Measurements from ENCODE around the gene GRK2.
A peak's percentile ranks its signal among the peaks of the same experiment; 100 is the strongest.

Gene GRK2

DNA sequence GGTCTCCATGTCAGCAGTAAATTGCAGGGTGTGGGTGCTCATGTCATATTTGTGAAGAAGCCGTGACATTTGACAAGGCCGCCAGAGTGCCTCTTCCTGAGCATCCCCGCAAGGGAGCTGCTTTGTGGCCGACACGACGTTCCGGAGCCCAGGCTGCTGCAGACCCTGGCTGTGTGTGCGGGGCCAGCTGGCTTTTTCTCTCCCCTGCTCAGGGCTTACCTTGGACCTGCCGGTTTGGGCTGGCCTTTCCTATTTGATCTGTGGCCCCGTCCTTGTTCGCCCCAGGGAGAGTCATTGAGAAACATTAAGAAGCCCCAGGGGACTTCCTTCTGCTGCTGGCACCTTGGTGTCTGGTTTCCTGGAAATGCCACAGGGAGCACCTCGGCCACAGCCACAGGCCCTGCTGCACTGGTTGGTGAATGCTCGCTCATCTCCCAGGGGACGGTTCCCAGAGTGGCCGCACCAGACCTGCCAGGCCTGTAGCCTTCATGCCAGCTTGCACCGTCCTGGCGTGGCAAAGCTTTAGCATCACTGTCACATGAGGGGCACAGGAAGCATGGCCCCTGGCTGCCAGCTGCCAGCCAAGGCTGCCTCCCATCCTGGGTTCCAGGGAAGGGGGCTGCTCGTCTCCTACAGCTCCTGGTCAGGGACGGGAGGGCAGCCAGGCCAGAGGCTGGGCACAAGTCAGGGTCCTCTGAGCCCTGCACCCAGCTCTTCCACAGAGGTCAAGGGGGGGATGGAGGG lies 5.4 kb downstream of the GRK2 start:
- DNase-seq, result peak; percentile 89

DNA sequence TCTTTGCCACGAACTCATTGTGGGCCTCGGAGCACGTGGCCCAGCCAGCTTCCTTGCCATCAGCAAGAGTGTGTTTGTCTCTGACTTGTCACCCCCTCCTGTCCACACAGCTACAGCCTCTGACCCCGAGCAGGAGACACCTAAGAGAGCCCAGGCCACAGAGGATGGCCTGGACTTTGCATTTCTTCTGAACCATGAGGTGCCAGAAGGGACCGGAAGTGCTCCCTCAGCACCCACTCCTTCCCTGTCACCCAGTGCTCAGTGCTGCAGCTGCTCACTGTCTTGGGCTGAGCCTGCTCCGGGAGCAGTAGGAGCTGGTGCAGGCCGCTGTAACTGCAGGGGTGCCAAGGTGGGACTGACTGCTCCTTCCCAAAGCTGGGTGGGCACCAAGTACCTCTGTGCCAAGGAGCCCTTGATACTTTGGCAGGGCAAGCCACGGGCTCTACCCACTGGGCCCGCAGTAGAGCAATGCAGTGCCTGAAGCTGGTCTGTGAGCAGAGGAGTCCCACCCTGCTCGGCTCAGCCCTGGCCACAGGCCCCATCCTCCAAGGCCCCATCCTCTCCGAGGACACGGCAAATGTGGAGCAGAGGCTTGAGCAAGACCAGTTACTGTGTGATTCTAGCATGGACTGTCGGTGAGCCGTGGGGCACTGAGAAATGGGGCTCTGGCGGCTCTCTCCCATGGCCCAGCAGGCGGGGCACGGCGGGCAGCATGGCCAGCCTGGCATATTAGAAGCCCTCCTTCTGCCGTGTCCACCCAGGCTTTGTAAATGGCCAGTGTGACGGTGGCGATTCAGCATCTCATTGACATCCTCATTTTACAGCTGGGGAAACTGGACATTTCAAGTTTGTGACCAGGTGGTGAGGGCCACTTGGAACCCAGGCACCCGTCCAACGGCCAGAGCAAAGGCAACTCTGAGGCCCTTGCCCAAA lies 6.3 kb downstream of the GRK2 start:
- peak; percentile 84 for DNase-seq

DNA sequence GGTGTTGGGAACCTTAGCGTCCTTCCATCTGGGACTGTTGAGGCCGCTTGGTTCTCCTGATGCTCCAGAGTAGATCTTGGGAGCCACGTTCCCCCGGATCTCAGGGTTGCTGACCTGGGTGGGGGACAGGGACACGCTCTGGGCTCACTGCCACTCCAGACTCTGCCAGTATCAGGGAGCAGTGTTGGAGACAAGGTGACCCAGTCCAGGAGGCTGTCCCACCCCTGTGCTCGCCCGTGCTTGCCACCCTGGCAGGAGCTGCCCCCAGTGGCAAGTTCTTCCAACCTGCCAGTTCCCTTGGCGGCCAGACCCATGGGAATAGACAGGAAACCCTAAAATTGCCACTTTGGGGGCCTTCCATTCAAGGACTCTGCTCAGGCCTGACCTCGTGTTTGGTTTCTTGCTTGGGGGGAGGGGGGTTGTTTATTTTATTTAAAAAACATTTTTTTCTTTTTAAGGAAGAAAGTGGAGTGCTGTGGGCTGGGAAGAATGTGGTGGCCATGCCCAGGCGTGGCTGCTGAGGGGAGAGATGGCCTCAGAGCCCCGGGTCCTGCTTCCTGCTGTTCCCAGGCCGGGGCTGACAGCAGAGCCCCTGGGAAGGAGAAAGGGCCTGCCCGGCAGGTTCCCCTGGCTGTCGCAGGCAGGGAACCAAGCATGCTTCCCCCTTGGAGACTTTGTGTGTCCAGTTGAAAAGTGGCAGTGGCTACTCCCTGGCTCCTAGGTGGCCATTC lies 7.2 kb downstream of the GRK2 start:
- no peak for DNase-seq

DNA sequence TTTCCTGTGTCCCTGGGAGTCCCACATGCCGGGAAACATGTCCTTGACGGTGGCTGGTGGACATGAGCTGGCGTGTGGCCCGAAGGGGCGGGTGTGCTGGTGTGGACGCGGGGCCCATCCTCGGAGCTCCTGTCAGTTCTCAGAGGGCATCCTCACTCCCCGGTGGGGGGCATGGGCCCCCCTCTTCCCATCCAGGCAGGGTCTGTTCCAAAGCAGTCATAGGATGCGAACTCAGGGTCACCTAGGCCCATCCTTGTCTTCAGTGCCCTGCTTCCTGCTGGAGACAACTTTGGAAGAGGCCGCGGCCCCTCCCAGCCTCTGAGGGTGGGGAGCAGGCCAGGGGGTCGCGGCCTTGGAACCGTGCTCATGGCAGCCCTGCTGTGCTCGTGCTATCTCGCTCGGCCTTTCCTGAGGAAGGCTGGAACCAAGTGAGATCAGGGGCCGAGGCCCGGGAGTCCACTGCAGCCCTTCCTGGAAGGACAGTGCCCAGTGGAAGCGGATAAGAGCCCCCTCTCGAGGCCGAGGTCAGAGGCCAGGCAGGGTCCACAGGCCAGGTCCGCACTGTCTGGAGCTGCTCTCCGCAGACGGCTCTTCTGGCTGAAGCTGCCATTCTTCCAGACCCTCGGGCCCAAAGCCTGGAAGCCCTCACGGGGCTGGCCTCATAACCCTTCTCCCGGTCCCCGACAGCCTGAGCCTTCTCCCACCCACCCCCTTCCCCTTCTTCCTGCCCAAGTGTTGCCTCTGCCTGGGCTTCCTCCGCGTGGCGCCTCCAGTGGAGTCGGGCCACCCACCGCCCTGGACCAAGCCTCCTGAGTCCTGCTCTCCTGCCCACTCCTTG lies 8.7 kb downstream of the GRK2 start:
- no peak for DNase-seq

DNA sequence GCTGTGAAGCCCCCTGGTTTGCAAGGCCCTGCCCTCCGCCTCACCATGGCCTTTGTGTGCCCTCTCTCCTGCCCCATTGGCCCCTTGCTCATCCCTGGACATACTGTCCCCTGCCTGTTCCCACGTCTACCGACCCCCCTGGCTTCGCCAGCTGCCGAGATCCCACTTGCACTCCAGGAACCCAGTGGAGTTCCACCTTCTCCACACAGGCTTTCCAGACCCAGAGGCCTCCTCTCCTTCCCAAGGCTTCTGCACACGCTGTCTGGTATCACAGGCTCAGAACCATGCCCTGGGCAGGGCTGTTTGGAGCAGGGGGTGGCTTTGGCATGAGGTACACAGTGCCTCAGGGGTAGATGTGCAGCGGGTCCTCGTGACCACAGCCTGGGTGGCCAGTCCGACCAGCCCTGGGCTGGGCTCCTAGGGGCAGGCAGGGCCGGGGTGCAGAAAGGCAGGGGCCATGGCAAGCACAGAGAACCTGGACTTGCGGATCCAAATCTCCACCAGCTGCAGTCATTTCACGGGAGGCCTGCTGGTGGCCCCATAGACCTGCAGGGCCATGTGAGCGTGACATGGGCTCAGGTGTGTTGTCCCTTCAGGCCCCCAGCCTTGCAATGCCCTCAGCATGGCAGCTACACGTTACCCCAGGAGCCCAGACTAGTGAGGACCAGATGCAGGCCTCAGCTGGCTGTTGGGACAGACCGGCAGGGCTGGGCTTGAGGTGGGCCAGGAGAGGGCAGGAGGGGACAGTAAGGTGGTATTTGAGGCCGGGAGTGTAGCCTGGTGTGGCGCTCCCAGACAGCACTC lies 9.5 kb downstream of the GRK2 start:
- peak; percentile 78 for DNase-seq

DNA sequence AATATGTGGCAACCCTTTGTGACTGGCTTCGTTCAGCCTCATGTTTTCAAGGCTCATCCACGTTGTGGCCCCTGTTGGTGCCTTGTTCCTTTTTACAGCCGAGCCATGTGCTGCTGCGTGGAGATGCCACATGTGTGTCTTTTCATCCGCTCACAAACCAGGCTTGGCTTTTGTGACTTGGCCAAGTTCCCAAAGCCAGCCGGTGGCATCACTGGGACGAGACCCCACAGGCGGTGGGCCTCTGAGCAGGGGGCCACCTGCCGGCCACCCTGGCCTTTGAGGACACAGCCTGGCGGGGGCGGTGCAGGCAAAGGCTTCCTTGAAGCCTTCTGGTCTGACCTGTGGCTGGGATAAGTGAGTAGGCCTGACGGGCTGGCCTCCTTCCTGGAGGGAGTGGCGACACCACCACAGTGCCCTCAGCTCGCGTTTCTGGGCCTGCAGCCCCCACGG lies 10.5 kb downstream of the GRK2 start:
- peak; percentile 89 for DNase-seq

DNA sequence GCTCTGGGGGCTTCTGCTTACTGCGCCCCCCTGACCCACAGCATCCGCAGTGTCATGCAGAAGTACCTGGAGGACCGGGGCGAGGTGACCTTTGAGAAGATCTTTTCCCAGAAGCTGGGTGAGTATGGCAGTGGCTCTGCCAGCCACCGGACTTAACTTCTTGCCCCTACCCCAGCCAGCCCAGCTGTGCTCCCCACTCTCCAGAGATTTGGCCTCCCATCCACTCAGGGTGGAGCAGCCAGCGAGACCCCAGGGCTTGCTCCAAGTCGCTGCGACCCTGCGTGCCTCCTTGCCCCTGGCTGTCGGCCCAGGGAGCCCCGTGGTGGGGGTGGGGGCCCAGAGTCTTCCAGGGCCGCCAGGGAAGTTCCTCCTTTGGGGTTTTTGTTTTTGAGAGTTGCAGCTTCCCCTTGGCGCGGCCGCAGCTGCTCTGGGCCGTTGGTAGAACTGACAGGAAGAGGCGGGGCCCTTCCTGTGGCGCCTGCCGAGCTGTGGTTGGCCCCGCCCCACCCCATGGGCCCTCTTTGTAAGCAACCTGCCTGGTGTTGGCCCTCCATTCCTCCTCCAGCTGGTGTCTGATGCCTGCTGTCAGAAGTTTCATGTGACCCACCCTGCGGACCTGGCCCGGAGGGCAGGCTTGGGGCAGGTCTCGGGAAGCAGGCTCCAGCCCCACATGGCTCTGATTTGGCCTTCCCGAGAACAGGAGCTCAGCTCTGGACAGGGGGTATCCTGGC lies 11.1 kb downstream of the GRK2 start:
- peak; percentile 92 for DNase-seq

DNA sequence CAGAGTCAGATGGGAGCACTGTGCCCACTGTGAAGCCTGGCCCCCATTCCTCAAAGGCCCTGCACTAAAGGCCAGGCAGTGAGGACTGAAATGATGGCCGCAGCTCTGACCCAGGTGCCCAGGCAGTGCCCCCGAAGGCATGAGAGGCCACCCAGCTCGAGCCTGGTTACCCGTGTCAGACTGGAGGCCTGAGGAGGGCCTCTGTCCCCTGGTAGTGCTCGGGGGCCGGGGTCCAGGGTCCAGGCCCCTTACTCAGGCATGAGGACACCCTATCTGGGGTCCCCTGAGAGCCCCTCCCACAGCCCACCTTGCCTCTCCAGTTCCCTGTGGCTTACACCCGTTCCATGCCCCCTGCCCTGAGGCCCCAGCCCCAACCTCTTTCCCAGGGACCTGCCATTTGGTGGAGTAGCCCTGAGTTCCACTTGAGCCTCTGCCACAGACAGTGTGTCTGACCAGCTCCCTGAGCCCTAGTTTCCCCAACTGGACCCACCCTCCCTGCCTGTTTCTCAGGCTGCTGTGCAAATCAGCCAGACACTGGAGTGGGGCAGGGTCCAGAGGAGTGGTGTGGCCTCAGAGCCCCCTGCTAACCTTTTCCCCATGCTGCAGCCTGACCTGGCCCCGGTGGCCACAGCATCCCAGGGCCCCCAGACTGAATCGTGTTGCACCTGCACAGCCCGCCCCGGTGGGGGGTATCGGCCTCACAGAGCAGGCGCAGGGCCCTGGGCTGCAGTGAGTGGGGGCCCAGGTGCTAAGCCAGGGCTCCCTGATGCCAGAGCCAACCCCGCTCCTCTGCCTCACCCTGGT lies 12.1 kb downstream of the GRK2 start:
- no peak for DNase-seq

DNA sequence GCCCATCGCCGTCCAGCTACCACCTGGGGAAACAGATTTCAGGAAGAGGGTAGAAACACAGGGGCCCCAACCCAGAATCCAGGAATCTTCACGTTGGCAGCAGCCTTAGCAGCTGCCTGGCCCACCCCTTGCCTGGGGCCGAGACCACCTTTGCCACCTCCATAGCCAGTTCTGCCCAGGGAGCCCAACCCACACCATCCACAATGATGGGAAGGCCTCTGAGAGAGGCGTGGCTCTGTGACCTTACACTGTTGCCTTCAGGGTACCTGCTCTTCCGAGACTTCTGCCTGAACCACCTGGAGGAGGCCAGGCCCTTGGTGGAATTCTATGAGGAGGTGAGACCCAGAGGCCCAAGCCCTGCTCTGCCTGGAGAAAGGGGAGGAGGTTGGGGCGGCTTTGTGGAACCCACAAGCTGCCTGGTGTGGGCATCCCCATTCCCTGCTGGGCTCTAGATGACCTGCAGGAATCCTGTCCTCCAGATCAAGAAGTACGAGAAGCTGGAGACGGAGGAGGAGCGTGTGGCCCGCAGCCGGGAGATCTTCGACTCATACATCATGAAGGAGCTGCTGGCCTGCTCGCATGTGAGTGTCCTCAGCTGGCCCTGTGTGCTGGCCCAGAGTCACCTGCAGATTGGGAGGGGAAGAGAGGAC lies 12.8 kb downstream of the GRK2 start:
- DNase-seq, result no peak

DNA sequence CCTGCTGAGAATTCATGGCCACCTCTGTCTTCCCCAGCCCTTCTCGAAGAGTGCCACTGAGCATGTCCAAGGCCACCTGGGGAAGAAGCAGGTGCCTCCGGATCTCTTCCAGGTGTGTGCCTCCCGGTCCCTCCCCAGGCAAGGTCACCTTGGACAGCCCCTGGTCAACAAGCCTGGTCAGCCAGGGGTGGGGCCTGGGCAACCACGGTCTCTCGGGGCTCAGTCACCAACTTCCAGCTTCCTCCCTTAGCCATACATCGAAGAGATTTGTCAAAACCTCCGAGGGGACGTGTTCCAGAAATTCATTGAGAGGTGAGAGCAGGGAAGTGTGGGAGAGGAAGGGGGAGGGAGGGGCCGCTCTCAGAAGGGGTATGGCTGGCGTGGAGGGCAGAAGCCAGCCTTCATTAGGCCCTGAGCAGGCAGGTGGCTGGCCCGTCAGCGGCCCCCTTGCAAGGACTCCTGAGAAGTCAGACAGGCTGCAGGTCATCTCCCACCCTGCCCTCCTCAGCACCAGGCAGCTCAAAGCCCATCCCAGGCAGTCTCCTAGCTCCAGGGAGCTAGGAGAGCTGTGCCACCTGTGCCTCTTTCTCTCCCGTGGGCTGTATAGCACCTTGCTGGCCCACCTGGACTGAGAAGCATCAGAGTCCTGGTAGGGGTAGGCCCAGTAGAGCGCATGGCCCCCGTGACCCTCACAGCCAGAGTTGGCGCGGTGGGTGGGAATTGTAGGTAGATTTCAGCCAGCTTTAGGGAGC lies 13.5 kb downstream of the GRK2 start:
- no peak for DNase-seq

DNA sequence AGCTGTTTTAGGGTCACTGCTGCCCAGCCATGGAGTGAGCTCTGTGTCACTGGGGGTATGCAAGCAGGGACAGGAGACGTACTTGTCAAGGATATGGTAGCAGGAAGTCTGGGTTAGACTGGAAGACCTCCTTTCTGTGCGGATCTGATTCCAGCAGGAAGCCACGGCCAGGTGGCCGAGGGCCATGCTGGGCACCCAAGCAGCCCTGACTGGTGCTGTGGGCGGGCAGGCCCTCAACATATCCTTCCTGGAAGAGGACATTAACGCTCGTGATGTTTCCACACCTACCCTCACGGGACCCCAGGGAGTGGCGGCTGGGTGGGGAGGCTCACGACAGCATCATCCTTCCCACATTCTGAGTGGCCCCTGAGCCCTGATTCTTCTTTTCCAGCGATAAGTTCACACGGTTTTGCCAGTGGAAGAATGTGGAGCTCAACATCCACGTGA lies 14.1 kb downstream of the GRK2 start:
- no peak for DNase-seq

DNA sequence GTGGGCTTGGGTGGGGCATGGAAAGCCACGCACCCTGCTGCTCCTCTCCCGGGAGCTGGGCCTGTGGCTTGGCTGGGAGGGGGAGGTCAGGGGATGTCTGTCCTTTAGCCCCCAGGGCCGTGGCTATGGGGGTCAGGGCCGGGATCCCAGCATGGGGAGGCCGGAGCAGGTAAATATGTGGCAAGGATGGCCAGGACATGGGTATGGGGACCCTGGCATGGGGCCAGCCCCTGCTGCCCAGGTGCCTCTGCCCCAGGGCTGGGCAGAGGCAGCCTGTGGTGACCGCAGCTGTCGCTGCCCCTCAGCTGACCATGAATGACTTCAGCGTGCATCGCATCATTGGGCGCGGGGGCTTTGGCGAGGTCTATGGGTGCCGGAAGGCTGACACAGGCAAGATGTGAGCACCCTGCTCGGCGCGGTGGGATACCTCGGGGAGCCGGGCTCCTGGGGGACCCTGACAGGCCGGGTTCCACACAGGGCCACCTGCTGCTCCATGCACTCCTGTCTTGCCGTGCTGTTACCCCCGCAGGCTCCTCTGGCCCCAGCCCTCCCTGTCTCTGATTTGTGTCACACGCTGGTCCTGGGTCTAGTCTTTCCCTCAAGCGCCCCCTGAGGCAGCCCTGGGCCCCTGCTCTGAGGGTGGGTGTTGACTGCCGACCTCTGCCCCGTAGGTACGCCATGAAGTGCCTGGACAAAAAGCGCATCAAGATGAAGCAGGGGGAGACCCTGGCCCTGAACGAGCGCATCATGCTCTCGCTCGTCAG lies 14.7 kb downstream of the GRK2 start:
- no peak for DNase-seq

DNA sequence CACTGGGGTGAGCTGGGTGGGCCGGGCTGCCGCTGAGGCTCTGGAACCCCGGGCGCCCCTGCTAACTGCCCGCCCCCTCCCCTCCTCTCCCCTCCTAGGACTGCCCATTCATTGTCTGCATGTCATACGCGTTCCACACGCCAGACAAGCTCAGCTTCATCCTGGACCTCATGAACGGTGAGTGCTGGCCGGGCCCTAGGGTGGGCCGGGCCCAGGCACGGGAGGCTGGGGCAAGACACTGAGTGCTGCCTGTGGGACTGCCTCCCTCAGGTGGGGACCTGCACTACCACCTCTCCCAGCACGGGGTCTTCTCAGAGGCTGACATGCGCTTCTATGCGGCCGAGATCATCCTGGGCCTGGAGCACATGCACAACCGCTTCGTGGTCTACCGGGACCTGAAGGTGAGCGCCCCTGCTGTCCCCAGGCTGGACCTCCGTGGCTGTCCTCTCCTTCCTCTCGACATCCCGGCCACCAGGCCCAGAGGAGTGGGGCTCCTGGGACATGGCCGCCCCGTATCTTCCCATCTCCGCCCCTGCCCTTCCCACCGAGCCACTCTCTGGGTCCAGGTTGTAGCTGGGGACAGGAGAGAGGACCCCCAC lies 15.4 kb downstream of the GRK2 start:
- no peak for DNase-seq

DNA sequence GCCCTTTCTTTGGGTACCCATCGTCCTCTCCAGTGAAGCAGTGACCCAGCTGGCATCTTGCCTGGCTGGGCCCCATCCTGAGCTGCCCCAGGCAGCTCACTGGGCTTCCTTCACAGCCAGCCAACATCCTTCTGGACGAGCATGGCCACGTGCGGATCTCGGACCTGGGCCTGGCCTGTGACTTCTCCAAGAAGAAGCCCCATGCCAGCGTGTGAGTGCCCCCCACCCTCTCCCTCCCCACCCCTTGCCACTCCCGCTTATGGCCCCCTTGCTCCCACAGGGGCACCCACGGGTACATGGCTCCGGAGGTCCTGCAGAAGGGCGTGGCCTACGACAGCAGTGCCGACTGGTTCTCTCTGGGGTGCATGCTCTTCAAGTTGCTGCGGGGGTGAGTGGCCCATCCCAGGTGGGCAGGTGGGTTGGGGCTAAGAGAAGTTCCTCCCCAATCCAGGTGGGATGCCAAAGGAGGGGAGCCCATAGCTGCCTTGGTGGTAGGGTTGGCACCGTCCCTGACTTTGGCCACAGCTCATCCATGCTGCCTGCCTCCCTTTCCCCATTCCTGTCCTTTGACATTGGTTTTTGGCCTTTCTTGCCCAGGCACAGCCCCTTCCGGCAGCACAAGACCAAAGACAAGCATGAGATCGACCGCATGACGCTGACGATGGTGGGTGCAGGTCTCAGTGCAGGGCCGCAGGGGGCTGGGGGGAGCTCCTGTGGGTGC lies 16.0 kb downstream of the GRK2 start:
- DNase-seq, result no peak

DNA sequence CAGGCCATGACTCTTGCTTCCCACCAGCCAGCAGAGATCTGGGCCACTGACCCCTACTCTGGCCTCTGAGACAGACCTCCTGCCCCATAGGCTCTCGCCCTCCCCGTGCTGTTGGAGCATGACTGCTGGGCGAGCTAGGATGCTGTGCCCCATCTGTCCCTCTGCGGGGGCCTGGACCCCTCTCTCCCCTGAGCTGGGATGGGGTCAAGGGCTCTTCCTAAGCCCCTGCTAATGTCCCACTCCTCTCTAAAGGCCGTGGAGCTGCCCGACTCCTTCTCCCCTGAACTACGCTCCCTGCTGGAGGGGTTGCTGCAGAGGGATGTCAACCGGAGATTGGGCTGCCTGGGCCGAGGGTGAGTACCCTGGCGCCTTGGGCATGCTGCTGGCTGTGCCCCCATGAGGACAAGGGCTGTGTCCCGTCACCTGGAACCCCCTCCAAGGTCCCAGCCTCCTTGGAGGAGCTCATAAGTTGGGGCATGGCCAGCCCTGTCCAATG lies 16.7 kb downstream of the GRK2 start:
- DNase-seq, result no peak

DNA sequence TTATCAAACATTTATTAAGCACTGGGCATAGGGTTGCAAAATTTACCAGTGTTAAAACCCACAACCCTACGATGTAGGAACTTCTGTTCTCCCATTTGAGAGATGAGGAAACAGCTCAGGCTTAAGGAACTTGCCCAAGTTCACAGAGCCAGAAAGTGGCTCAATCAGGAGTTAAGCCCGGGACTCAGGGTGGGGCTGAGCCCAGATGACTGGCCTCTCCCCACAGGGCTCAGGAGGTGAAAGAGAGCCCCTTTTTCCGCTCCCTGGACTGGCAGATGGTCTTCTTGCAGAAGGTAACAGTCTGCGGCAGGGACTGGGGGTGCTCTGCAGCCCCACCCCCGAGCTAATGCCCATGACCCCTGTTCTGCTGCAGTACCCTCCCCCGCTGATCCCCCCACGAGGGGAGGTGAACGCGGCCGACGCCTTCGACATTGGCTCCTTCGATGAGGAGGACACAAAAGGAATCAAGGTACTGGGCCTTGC lies 17.2 kb downstream of the GRK2 start:
- DNase-seq, result no peak

All from activated CD8-positive, alpha-beta memory T cell treated with anti-CD3 and anti-CD28 coated beads for 24 hours (primary cell).